ENCODE measurements around the gene PRXL2A.

The PRXL2A gene

GRCh38 chr10:80413271-80413996 lies 5.1 kb downstream of the PRXL2A start:
- no peak overlapping the region for H3K27ac ChIP-seq (replicated peaks)

GRCh38 chr10:80414142-80414895 lies 6.0 kb downstream of the PRXL2A start:
- Histone ChIP-seq H3K27ac (replicated peaks) (no peak overlapping the region), H3K27me3 (ENCODE audit: insufficient read depth, poor library complexity, severe bottlenecking) (peaks cover 5% of the 10 kb centered on the region), H3K4me3 (replicated peaks; ENCODE audit: insufficient read depth, low read length) (no peak overlapping the region)
- TF ChIP-seq REST (IDR thresholded peaks at IDR 0.05; ENCODE audit: insufficient replicate concordance, low read depth) (no peak), SPI1 (IDR thresholded peaks at IDR 0.05; ENCODE audit: borderline replicate concordance, low read depth) (no peak), POLR2AphosphoS5 (IDR thresholded peaks at IDR 0.05; ENCODE audit: low read depth) (no peak), GABPA (IDR thresholded peaks at IDR 0.05; ENCODE audit: low read depth) (no peak), CTCF (IDR thresholded peaks at IDR 0.05; ENCODE audit: insufficient read depth, low read length) (no peak)
- no peak for DNase-seq (ENCODE audit: low read depth in 1 of 2, low spot score in 1 of 2)

More at GRCh38 chr10:80413271-80413996, 5.1 kb downstream of the PRXL2A start:
- Histone ChIP-seq H3K4me3 (replicated peaks; ENCODE audit: insufficient read depth, low read length) (no peak overlapping the region), H3K27me3 (ENCODE audit: insufficient read depth, poor library complexity, severe bottlenecking) (peaks cover 13% of the 10 kb centered on the region)
- TF ChIP-seq SPI1 (IDR thresholded peaks at IDR 0.05; ENCODE audit: borderline replicate concordance, low read depth) = no peak
- TF ChIP-seq REST (IDR thresholded peaks at IDR 0.05; ENCODE audit: insufficient replicate concordance, low read depth) = no peak
- no peak for TF ChIP-seq GABPA (IDR thresholded peaks at IDR 0.05; ENCODE audit: low read depth)
- no peak for TF ChIP-seq CTCF (IDR thresholded peaks at IDR 0.05; ENCODE audit: insufficient read depth, low read length)
- no peak for TF ChIP-seq POLR2AphosphoS5 (IDR thresholded peaks at IDR 0.05; ENCODE audit: low read depth)
- DNase-seq (ENCODE audit: low read depth in 1 of 2, low spot score in 1 of 2) = no peak

GRCh38 chr10:80415734-80416478 lies 7.6 kb downstream of the PRXL2A start:
- TF ChIP-seq CTCF (IDR thresholded peaks at IDR 0.05; ENCODE audit: insufficient read depth, low read length) = no peak
- no peak for TF ChIP-seq SPI1 (IDR thresholded peaks at IDR 0.05; ENCODE audit: borderline replicate concordance, low read depth)
- no peak for TF ChIP-seq REST (IDR thresholded peaks at IDR 0.05; ENCODE audit: insufficient replicate concordance, low read depth)
- TF ChIP-seq POLR2AphosphoS5 (IDR thresholded peaks at IDR 0.05; ENCODE audit: low read depth) = no peak
- TF ChIP-seq GABPA (IDR thresholded peaks at IDR 0.05; ENCODE audit: low read depth) = no peak
- H3K27ac ChIP-seq (replicated peaks) = no peak overlapping the region
- no peak overlapping the region for H3K4me3 ChIP-seq (replicated peaks; ENCODE audit: insufficient read depth, low read length)
- DNase-seq (ENCODE audit: low read depth in 1 of 2, low spot score in 1 of 2) = no peak
- no peaks in the 10 kb centered on the region for H3K27me3 ChIP-seq (ENCODE audit: insufficient read depth, poor library complexity, severe bottlenecking)

Measured in HL-60 (cell line).